LNCaP clone FGC (cell line): Measurements from ENCODE around the gene CCDC112.

Source experiments
- DNase-seq: peaks from one replicate; pipeline ENCODE4 v3.0.0-alpha.2; 2011; ENCODE audit warnings: low read depth
- H3K4me3 ChIP-seq: 2 replicates; pipeline ENCODE4 v1.5.1; 2011; ENCODE audit warnings: mild to moderate bottlenecking, low read depth, low read length, control low read depth
- CTCF ChIP-seq: IDR thresholded peaks from 2 replicates; pipeline ENCODE4 v1.5.1; 2012; ENCODE audit warnings: mild to moderate bottlenecking; ENCODE audit not compliant: control insufficient read depth, insufficient read depth; ENCODE audit errors: extremely low read depth

Gene CCDC112

GRCh38 chr5:115227281-115227680 lies 69.2 kb downstream of the CCDC112 start:
- no peak for DNase-seq
- TF ChIP-seq CTCF: no peak
- H3K4me3 ChIP-seq: no peak overlapping the region
